Astrocyte of the cerebellum (primary cell): ENCODE results near the gene ABCF3.

ENCODE experiments used
- DNase-seq: peaks from one replicate; pipeline ENCODE4 v3.0.0-alpha.2; 2011; ENCODE audit warnings: low read depth
- H3K4me3 ChIP-seq: 2 replicates; pipeline ENCODE4 v1.5.1; 2011; ENCODE audit warnings: mild to moderate bottlenecking, low read depth, low read length, moderate library complexity
- CTCF ChIP-seq: IDR thresholded peaks from 2 replicates; pipeline ENCODE4 v1.5.1; 2012; ENCODE audit warnings: low read length, low read depth, moderate library complexity, mild to moderate bottlenecking; ENCODE audit errors: missing control alignments
- in situ Hi-C: cut with HindIII; loops from 2 replicates; pipeline ENCODE4 v1.10.0; 2017; ENCODE audit warnings: low sequenced_read_pairs

The ABCF3 gene

GRCh38 chr3:184228376-184229137 is 42.6 kb downstream of the ABCF3 start:
- in situ Hi-C loops = loop anchor here (25.0 kb wide), 1 partner anchor 341 kb away; the partner anchor contains the start of gene PARL
- TF ChIP-seq CTCF = no peak
- H3K4me3 ChIP-seq = peak overlapping the region; percentile 33
- DNase-seq = no peak

GRCh38 chr3:184229394-184230080 is 43.5 kb downstream of the ABCF3 start, which contains the start of gene VWA5B2:
TSS of gene VWA5B2 (plus strand) at chr3:184229585. CDS start at chr3:184230529, 944 bp downstream.
- in situ Hi-C loops = loop anchor here (25.0 kb wide), 1 partner anchor 342 kb away; the partner anchor contains the start of gene PARL
- H3K4me3 ChIP-seq = peak within 1 kb of the TSS; percentile 33
- DNase-seq = no peak
- TF ChIP-seq CTCF = peak; percentile 11

- no peak for DNase-seq
- no peak for TF ChIP-seq CTCF
- peak overlapping the region; percentile 33 for H3K4me3 ChIP-seq
- in situ Hi-C loops = loop anchor here (25.0 kb wide), 1 partner anchor 343 kb away; the partner anchor contains the start of gene PARL
These were observed 44.1 kb downstream of the ABCF3 start for GRCh38 chr3:184230081-184230602.

- no peak overlapping the region for H3K4me3 ChIP-seq
- in situ Hi-C loops = loop anchor here (25.0 kb wide), 1 partner anchor 344 kb away; the partner anchor contains the start of gene PARL
- DNase-seq = no peak
- TF ChIP-seq CTCF = no peak
These were observed 44.9 kb downstream of the ABCF3 start for GRCh38 chr3:184230603-184231528.

GRCh38 chr3:184231671-184232070 is 45.7 kb downstream of the ABCF3 start:
- DNase-seq = no peak
- TF ChIP-seq CTCF = no peak
- no peak overlapping the region for H3K4me3 ChIP-seq
- in situ Hi-C loops = loop anchor here (25.0 kb wide), 1 partner anchor 344 kb away; the partner anchor contains the start of gene PARL
